SK-N-MC (cell line): ENCODE data around the gene GRIP1.

Experiments
- EZH2 ChIP-seq: fragments of 200-600 bp; sonication (generic); IDR thresholded peaks from one replicate; pipeline ENCODE4 v1.6.1; 2017; ENCODE audit warnings: antibody characterized with exemption
- POLR2AphosphoS5 ChIP-seq: IDR thresholded peaks from 2 replicates; pipeline ENCODE4 v1.6.1; 2012; ENCODE audit warnings: mild to moderate bottlenecking, low read depth, low read length, borderline replicate concordance

DNA sequence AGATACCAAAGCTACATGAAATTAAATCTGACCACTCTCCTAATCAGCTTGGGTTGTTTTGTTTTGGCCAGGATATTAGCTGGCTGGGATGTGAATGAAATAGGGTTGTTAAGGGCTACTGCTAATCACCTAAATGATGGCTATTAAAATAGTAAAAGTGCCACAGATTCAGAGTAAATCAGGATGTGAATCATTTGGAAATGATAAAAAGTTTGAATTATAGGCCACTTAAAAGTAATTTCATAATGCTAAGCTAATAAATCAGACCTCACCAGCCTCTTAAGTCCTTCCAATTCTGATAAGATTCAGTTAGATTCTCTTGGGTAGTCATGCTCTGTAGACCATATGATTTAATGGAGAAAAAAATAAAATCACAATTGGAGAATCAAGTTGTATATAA is 364.6 kb downstream of the GRIP1 start:
- TF ChIP-seq EZH2 = no peak
- no peak for TF ChIP-seq POLR2AphosphoS5
